Measurements from ENCODE around the gene KIAA0825. TPM values are rescaled to one million over a fixed set of nuclear protein-coding genes. Genes with fewer than 3 reads are reported as not detected.

KIAA0825 gene
- total RNA-seq, 1 donor from 2014 or later = 0.62 TPM

DNA sequence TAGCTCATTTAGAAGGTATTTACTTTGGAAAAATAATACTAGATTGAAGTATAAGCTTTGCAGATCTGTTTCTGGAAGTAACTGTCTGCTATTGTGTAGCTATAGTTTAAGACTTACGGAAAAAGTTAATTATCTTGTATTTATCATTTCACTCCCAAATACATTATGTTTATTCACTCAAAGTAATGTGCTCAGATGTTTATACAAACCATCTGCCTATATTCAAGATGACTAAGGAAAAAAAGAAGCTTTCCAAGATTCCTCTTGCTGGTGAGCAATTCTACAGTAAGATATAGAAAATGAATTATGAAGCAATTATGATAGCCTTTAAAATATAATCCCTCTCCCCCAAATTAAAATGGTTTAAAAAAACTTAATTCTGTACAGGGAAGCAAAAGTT lies 137.9 kb downstream of the KIAA0825 start:
- Mint-ChIP-seq H3K27me3 (ENCODE audit: low read depth) (no peaks in the 10 kb centered on the region), H3K4me1 (ENCODE audit: low read depth) (no peaks in the 10 kb centered on the region), H3K9me3 (no peaks in the 10 kb centered on the region)

GRCh38 chr5:94473936-94474335 lies 144.5 kb downstream of the KIAA0825 start:
- no peak for DNase-seq (ENCODE audit: low spot score)
- Mint-ChIP-seq H3K4me3 (ENCODE audit: low read depth) (no peak overlapping the region), H3K9me3 (no peaks in the 10 kb centered on the region), H3K4me1 (ENCODE audit: low read depth) (no peaks in the 10 kb centered on the region), H3K27me3 (ENCODE audit: low read depth) (no peaks in the 10 kb centered on the region), H3K36me3 (ENCODE audit: low read depth) (no peaks in the 10 kb centered on the region), H3K27ac (no peak overlapping the region)
- intact Hi-C loops (cut with micrococcal nuclease) = no loop called here

More for the DNA sequence above, 137.9 kb downstream of the KIAA0825 start:
- no peak for DNase-seq (ENCODE audit: low spot score)
- intact Hi-C loops (cut with micrococcal nuclease) = no loop called here
- Mint-ChIP-seq H3K4me3 (ENCODE audit: low read depth) (no peak overlapping the region), H3K36me3 (ENCODE audit: low read depth) (no peaks in the 10 kb centered on the region), H3K27ac (no peak overlapping the region)

GRCh38 chr5:94471521-94471920 lies 146.9 kb downstream of the KIAA0825 start:
- Mint-ChIP-seq H3K27ac (no peak overlapping the region), H3K36me3 (ENCODE audit: low read depth) (no peaks in the 10 kb centered on the region), H3K9me3 (no peaks in the 10 kb centered on the region), H3K4me1 (ENCODE audit: low read depth) (no peaks in the 10 kb centered on the region), H3K27me3 (ENCODE audit: low read depth) (no peaks in the 10 kb centered on the region), H3K4me3 (ENCODE audit: low read depth) (no peak overlapping the region)
- intact Hi-C loops (cut with micrococcal nuclease) = no loop called here
- no peak for DNase-seq (ENCODE audit: low spot score)

- no peaks in the 10 kb centered on the region for H3K9me3 Mint-ChIP-seq
- H3K27ac Mint-ChIP-seq = no peak overlapping the region
- no peaks in the 10 kb centered on the region for H3K36me3 Mint-ChIP-seq (ENCODE audit: low read depth)
- no peaks in the 10 kb centered on the region for H3K27me3 Mint-ChIP-seq (ENCODE audit: low read depth)
- no peaks in the 10 kb centered on the region for H3K4me1 Mint-ChIP-seq (ENCODE audit: low read depth)
- intact Hi-C loops (cut with micrococcal nuclease) = no loop called here
- DNase-seq (ENCODE audit: low spot score) = no peak
- no peak overlapping the region for H3K4me3 Mint-ChIP-seq (ENCODE audit: low read depth)
Observed at GRCh38 chr5:94470802-94471201, 147.6 kb downstream of the KIAA0825 start.

- H3K27me3 Mint-ChIP-seq (ENCODE audit: low read depth) = no peaks in the 10 kb centered on the region
Observed at GRCh38 chr5:94469894-94470329, 148.5 kb downstream of the KIAA0825 start.

DNA sequence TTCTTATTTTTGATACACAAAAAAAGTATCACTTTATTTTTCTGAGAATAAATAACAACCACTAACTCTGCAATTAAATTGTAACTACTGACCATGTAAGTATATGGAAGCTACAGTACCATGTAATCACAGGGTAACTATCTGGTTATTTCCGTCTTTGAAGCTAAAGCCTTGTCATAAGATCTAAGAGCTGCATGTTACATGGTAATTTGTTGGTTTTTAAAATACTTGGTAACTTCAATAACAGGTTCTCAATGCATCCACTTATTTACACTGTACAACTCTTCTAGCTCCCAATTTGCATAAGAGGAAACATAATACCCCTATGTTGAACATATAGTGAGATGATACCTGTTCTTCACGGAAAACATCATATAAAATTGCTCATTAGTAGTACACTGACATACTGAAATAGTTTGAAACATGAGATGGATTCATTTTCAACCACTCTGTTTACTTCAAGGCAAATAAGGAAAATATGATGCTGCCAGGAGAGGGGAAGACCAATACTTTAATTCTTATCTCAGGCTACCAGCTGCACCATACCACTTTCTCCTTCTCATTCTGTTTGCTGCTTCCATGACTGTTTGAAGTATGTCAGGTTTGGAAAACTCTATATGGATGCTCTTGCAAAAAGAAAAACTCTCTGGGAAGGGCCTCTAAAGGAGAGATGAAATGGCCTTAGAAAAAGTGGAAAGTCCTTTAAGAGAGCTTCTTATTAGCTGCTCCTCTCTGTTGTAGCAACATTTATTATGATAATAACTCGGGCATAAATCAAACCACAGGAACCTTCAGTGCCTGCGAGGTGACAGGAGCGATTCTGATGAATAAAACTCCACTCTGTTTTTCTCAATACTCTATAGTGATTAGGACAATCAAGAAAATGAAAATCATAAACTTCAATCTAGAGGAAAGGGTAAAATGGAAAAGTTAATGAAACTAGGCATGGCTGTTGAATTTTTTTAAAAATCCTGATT lies 150.2 kb downstream of the KIAA0825 start:
- Mint-ChIP-seq H3K36me3 (ENCODE audit: low read depth) (no peaks in the 10 kb centered on the region), H3K4me1 (ENCODE audit: low read depth) (no peaks in the 10 kb centered on the region), H3K27ac (no peak overlapping the region), H3K4me3 (ENCODE audit: low read depth) (no peak overlapping the region), H3K27me3 (ENCODE audit: low read depth) (no peaks in the 10 kb centered on the region), H3K9me3 (no peaks in the 10 kb centered on the region)
- intact Hi-C loops (cut with micrococcal nuclease) = no loop called here
- no peak for DNase-seq (ENCODE audit: low spot score)

More at GRCh38 chr5:94469894-94470329, 148.5 kb downstream of the KIAA0825 start:
- Mint-ChIP-seq H3K36me3 (ENCODE audit: low read depth) (no peaks in the 10 kb centered on the region), H3K9me3 (no peaks in the 10 kb centered on the region), H3K4me1 (ENCODE audit: low read depth) (no peaks in the 10 kb centered on the region), H3K4me3 (ENCODE audit: low read depth) (no peak overlapping the region), H3K27ac (no peak overlapping the region)
- intact Hi-C loops (cut with micrococcal nuclease) = no loop called here
- no peak for DNase-seq (ENCODE audit: low spot score)

GRCh38 chr5:94467346-94467953 lies 151.0 kb downstream of the KIAA0825 start:
- Mint-ChIP-seq H3K27ac (no peak overlapping the region), H3K36me3 (ENCODE audit: low read depth) (no peaks in the 10 kb centered on the region), H3K4me3 (ENCODE audit: low read depth) (no peak overlapping the region), H3K4me1 (ENCODE audit: low read depth) (no peaks in the 10 kb centered on the region), H3K9me3 (no peaks in the 10 kb centered on the region), H3K27me3 (ENCODE audit: low read depth) (no peaks in the 10 kb centered on the region)
- intact Hi-C loops (cut with micrococcal nuclease) = no loop called here
- DNase-seq (ENCODE audit: low spot score) = no peak

DNA sequence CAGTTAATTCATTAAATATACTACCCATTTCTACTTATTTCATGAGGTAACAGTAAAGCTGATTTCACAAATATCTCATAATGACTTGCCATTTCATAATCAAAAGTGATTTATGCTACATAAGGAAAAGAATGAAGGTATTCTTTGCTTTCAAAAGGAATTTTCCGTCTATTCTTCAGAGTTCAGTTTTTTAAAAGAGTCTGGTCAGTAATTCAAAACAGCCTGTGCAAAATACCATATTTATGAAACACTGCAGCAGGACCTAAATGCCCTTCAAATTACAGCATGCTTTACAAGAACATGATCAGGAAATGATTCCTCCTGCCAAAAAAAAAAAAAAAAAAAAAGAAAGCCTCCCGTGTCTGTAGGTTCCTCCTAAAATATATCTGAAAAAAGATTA lies 154.7 kb downstream of the KIAA0825 start:
- intact Hi-C loops (cut with micrococcal nuclease) = no loop called here
- H3K36me3 Mint-ChIP-seq (ENCODE audit: low read depth) = no peaks in the 10 kb centered on the region
- no peak for DNase-seq (ENCODE audit: low spot score)
- no peak overlapping the region for H3K4me3 Mint-ChIP-seq (ENCODE audit: low read depth)
- H3K9me3 Mint-ChIP-seq = no peaks in the 10 kb centered on the region
- no peak overlapping the region for H3K27ac Mint-ChIP-seq
- H3K4me1 Mint-ChIP-seq (ENCODE audit: low read depth) = no peaks in the 10 kb centered on the region
- H3K27me3 Mint-ChIP-seq (ENCODE audit: low read depth) = no peaks in the 10 kb centered on the region

DNA sequence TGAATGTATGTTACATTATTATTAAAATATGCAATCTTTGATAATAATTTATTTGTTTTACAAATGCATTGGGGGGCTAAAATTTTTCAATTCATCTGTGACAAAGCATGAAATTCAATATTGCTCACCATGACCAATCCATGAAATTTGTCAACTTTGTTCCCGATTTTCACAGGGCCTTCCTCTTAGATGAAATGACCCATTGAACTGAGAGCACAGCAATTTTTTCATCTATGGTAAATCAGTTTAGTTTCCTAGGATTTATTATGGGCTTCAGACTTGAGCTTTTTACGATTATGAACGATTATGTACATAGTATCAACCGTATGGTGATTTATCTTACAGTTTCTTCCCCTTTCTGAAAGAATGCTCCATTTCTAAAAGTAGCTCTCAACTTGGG lies 157.3 kb downstream of the KIAA0825 start:
- intact Hi-C loops (cut with micrococcal nuclease) = no loop called here
- no peak overlapping the region for H3K27ac Mint-ChIP-seq
- no peak overlapping the region for H3K4me3 Mint-ChIP-seq (ENCODE audit: low read depth)
- H3K27me3 Mint-ChIP-seq (ENCODE audit: low read depth) = no peaks in the 10 kb centered on the region
- no peaks in the 10 kb centered on the region for H3K36me3 Mint-ChIP-seq (ENCODE audit: low read depth)
- no peak for DNase-seq (ENCODE audit: low spot score)
- H3K4me1 Mint-ChIP-seq (ENCODE audit: low read depth) = no peaks in the 10 kb centered on the region
- no peaks in the 10 kb centered on the region for H3K9me3 Mint-ChIP-seq

GRCh38 chr5:94459915-94460314 lies 158.5 kb downstream of the KIAA0825 start:
- Mint-ChIP-seq H3K9me3 (no peaks in the 10 kb centered on the region), H3K36me3 (ENCODE audit: low read depth) (no peaks in the 10 kb centered on the region), H3K4me3 (ENCODE audit: low read depth) (no peak overlapping the region), H3K4me1 (ENCODE audit: low read depth) (no peaks in the 10 kb centered on the region), H3K27ac (no peak overlapping the region), H3K27me3 (ENCODE audit: low read depth) (no peaks in the 10 kb centered on the region)
- DNase-seq (ENCODE audit: low spot score) = no peak
- intact Hi-C loops (cut with micrococcal nuclease) = no loop called here

DNA sequence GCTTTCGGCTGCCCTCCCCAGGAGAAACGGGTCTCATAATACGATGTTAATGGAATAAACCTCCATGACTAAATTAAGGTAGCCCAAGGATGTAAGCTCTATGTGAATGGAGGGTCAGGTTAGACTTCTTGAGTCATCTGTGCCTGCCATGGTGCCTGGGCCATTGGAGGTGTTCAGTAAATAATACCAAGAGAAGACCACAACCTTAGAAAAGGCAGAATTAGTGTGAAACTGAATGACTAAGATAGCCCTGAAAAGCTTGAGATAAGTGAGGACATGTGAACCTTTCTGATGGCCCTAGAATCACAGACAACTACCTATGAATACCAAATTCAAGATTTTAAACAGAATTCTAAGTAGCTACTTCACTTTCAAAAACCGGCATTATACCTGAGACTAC lies 160.6 kb downstream of the KIAA0825 start:
- no peaks in the 10 kb centered on the region for H3K4me1 Mint-ChIP-seq (ENCODE audit: low read depth)
- no peak for DNase-seq (ENCODE audit: low spot score)
- H3K27me3 Mint-ChIP-seq (ENCODE audit: low read depth) = no peaks in the 10 kb centered on the region
- no peaks in the 10 kb centered on the region for H3K36me3 Mint-ChIP-seq (ENCODE audit: low read depth)
- no peaks in the 10 kb centered on the region for H3K9me3 Mint-ChIP-seq
- no peak overlapping the region for H3K4me3 Mint-ChIP-seq (ENCODE audit: low read depth)
- no peak overlapping the region for H3K27ac Mint-ChIP-seq
- intact Hi-C loops (cut with micrococcal nuclease) = no loop called here

- no peak overlapping the region for H3K27ac Mint-ChIP-seq
- H3K9me3 Mint-ChIP-seq = no peaks in the 10 kb centered on the region
- no peak overlapping the region for H3K4me3 Mint-ChIP-seq (ENCODE audit: low read depth)
- no peaks in the 10 kb centered on the region for H3K27me3 Mint-ChIP-seq (ENCODE audit: low read depth)
- H3K36me3 Mint-ChIP-seq (ENCODE audit: low read depth) = no peaks in the 10 kb centered on the region
- intact Hi-C loops (cut with micrococcal nuclease) = no loop called here
- H3K4me1 Mint-ChIP-seq (ENCODE audit: low read depth) = no peaks in the 10 kb centered on the region
- no peak for DNase-seq (ENCODE audit: low spot score)
Observed at GRCh38 chr5:94445726-94446125, 172.7 kb downstream of the KIAA0825 start.

- Mint-ChIP-seq H3K27ac (no peak overlapping the region), H3K4me3 (ENCODE audit: low read depth) (no peak overlapping the region), H3K9me3 (no peaks in the 10 kb centered on the region), H3K36me3 (ENCODE audit: low read depth) (no peaks in the 10 kb centered on the region), H3K27me3 (ENCODE audit: low read depth) (no peaks in the 10 kb centered on the region), H3K4me1 (ENCODE audit: low read depth) (no peaks in the 10 kb centered on the region)
- intact Hi-C loops (cut with micrococcal nuclease) = no loop called here
- DNase-seq (ENCODE audit: low spot score) = no peak
Observed at GRCh38 chr5:94442991-94443390, 175.4 kb downstream of the KIAA0825 start.

Measured in activated T-helper 2 cell treated with anti-CD3 and anti-CD28 coated beads, Interferon-gamma antibody, Interleukin-2, Interleukin-4, amounts not matched to agents 10 μg/mL and 5 μg/mL and 100 μg/mL, durations not matched to agents 14 hours and 24 hours and 36 hours (primary cell).